DMS79 treated with DMSO at 0.1 percent for 48 hours (cell line): Measurements from ENCODE around the gene TRMT10B.
"Not testable (repeated sequence)": the region's sequence is repeated elsewhere in the genome, so short reads cannot be mapped to it uniquely, and the experiment has no call there.

Experiments used
- DNase-seq: peaks from one replicate; lab custom pipeline; 2025; lab: John Stamatoyannopoulos, UW

Gene TRMT10B

GRCh38 chr9:37751704-37752103 lies 1.9 kb upstream of the TRMT10B start:
- not testable (repeated sequence) for DNase-seq

GRCh38 chr9:37752112-37752511 lies 1.5 kb upstream of the TRMT10B start:
- DNase-seq, result not testable (repeated sequence)

- no peak for DNase-seq
These were observed 740 bp upstream of the TRMT10B start for GRCh38 chr9:37752642-37753488.

- no peak for DNase-seq
These were observed 5.1 kb downstream of the TRMT10B start for GRCh38 chr9:37758747-37759146.

GRCh38 chr9:37760416-37761161 lies 7.0 kb downstream of the TRMT10B start:
- no peak for DNase-seq

GRCh38 chr9:37761511-37761910 lies 7.9 kb downstream of the TRMT10B start:
- DNase-seq, result no peak

- not testable (repeated sequence) for DNase-seq
These were observed 11.7 kb downstream of the TRMT10B start for GRCh38 chr9:37765263-37765662.

- DNase-seq, result no peak
These were observed 15.7 kb downstream of the TRMT10B start for GRCh38 chr9:37769306-37769705.

- DNase-seq, result no peak
These were observed 16.4 kb downstream of the TRMT10B start for GRCh38 chr9:37769995-37770394.

GRCh38 chr9:37775216-37775919 lies 21.8 kb downstream of the TRMT10B start:
- no peak for DNase-seq

- no peak for DNase-seq
These were observed 22.7 kb downstream of the TRMT10B start for GRCh38 chr9:37776328-37776727.

GRCh38 chr9:37778534-37778933 lies 24.9 kb downstream of the TRMT10B start:
- no peak for DNase-seq

GRCh38 chr9:37784291-37784615 lies 30.6 kb downstream of the TRMT10B start:
- no peak for DNase-seq

- DNase-seq, result peak; percentile 92
These were observed 31.2 kb downstream of the TRMT10B start, which contains the start of gene EXOSC3 for GRCh38 chr9:37784616-37785483. TSS of gene EXOSC3 (minus strand) at chr9:37785064. CDS start at chr9:37785044, 20 bp downstream.

- no peak for DNase-seq
These were observed 33.5 kb downstream of the TRMT10B start for GRCh38 chr9:37787059-37787458.

GRCh38 chr9:37788332-37788731 lies 34.7 kb downstream of the TRMT10B start:
- DNase-seq, result no peak

- DNase-seq, result no peak
These were observed 36.5 kb downstream of the TRMT10B start for GRCh38 chr9:37790096-37790495.

GRCh38 chr9:37792122-37792521 lies 38.5 kb downstream of the TRMT10B start:
- DNase-seq, result no peak

- no peak for DNase-seq
These were observed 42.6 kb downstream of the TRMT10B start for GRCh38 chr9:37796232-37796631.

GRCh38 chr9:37798677-37799076 lies 45.1 kb downstream of the TRMT10B start:
- no peak for DNase-seq

- DNase-seq, result peak; percentile 83
These were observed 47.2 kb downstream of the TRMT10B start, which contains the start of gene DCAF10 for GRCh38 chr9:37800631-37801286. TSS of gene DCAF10 (plus strand) at chr9:37800797. CDS start at chr9:37800867, 70 bp downstream.
